NCI-H2196 (cell line): ENCODE data around the gene PSME3IP1.
"Not testable (repeated sequence)": the region's sequence is repeated elsewhere in the genome, so short reads cannot be mapped to it uniquely, and the experiment has no call there.

Experiments used
- DNase-seq: peaks from one replicate; lab custom pipeline; 2025; ENCODE audit not compliant: unreplicated experiment; lab: John Stamatoyannopoulos, UW

PSME3IP1 gene

DNA sequence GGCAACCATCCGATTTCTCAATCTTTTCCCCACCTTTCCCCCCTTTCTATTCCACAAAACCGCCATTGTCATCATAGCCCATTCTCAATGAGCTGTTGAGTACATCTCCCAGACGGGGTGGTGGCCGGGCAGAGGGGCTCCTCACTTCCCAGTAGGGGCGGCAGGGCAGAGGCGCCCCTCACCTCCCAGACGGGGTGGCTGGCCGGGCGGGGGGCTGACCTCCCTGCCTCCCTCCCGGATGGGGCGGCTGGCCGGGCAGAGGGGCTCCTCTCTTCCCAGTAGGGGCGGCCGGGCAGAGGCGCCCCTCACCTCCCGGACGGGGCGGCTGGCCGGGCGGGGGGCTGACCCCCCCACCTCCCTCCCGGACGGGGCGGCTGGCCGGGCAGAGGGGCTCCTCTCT is 14.5 kb upstream of the PSME3IP1 start:
- not testable (repeated sequence) for DNase-seq

- DNase-seq: no peak
These were observed 10.9 kb upstream of the PSME3IP1 start for GRCh38 chr16:57196753-57197152.

DNA sequence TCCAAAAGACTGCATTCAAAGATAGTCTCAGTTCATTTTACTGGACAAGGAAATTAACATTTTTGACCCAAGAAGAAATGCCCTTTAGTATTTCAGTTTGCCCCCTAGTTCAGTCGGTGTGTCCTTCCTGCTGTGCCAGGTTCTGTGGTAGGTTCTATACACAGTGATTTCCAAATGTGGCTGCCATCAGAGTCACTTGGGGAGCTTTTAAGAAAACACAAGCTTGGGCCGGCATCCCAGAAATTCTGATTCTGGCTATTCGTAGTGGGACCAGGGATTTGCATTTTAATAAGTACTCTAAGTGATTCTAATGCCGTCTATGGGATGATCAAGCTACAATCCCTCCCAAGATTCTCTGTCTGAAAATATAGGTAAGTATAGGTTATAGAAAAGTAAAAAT is 10.4 kb upstream of the PSME3IP1 start:
- no peak for DNase-seq

DNA sequence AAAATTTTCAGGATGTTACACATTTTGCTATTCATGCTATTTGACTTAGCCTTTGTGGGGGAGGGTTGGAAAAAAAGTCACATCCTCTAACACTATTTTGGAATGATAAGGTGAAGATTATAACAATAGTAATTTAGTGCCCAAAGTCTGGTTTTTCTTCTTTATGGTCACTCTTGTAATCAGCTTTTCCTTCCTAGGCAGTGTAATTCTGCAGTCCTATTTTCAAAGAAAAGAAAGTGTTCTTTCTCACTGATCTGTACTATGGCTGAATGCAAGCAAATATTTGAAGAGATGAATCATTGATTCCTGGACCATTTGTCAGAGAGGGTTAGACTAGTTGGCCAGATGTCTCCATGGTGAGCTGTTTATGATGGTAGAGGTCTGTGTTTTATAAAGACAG is 8.7 kb upstream of the PSME3IP1 start:
- DNase-seq: no peak

GRCh38 chr16:57192720-57193486 is 7.1 kb upstream of the PSME3IP1 start:
- DNase-seq: no peak

- DNase-seq: no peak
These were observed 6.3 kb upstream of the PSME3IP1 start for GRCh38 chr16:57192146-57192545.

- no peak for DNase-seq
These were observed 5.3 kb upstream of the PSME3IP1 start for GRCh38 chr16:57191056-57191571.

DNA sequence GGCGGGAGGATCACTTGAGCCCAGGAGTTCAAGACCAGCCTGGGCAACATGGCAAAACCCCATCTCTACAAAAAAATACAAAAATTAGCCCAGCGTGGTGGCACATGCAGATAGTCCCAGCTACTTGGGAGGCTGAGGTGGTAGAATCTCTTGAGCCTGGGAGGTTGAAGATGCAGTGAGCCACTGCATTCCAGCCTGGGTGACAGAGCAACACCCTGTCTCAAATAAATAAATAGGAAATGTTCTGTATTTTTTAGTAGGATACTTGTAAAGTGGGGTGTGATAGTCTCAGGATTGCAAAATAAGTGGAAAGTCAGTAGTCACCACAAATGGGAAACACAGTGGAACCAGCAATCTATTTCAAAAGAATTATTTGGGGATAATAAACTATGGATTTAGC is 4.3 kb upstream of the PSME3IP1 start:
- DNase-seq: no peak

- DNase-seq: not testable (repeated sequence)
These were observed 3.7 kb upstream of the PSME3IP1 start for GRCh38 chr16:57189527-57189926.

- no peak for DNase-seq
These were observed 2.8 kb upstream of the PSME3IP1 start for GRCh38 chr16:57188711-57189002.

GRCh38 chr16:57187902-57188710 is 2.3 kb upstream of the PSME3IP1 start:
- DNase-seq: not testable (repeated sequence)

GRCh38 chr16:57186872-57187854 is 1.3 kb upstream of the PSME3IP1 start:
- DNase-seq: no peak

DNA sequence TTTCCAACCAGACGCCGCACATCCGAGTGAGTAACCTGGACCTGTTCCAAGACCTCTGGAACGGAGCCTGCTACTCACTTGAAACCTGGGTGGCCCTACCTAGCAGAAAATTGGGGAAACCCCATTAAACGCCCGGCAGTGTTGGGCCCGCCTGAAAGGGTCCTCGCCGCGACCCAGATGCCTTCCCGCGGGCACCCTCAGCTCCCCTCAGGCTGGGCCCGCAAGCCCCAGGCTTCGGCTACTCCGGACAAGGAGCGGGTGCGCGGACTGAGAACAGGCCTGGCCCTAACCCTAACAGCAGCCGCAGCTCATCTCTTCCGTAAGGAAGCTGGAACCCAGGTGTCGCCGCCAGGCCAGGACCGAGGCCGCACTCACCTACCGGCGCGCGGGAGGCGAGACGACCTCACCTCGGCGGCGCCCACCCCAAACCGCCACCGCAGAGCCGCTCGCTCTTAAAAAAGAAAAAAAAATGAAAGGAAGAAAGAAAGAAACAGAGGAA is 344 bp downstream of the PSME3IP1 start:
- peak; percentile 22 for DNase-seq

GRCh38 chr16:57184887-57185445 is 873 bp downstream of the PSME3IP1 start:
- no peak for DNase-seq

DNA sequence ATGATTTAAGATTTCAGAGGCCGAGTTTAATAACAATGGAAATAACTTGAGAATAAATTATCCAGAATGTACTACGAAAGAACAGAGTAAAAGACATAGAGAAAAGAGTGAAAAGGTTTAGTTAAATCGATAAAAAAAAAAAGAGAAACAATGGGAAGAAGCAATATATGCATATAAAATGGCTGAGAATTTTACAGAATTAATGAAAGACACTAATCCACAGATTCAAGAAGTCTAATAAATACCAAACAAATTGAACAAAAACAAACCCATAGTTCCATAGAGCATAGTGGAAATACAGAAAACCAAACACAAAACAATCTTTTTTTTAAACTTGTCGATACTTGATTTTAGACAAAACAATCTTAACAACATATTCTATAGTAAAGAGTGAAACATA is 1.7 kb downstream of the PSME3IP1 start:
- no peak for DNase-seq

DNA sequence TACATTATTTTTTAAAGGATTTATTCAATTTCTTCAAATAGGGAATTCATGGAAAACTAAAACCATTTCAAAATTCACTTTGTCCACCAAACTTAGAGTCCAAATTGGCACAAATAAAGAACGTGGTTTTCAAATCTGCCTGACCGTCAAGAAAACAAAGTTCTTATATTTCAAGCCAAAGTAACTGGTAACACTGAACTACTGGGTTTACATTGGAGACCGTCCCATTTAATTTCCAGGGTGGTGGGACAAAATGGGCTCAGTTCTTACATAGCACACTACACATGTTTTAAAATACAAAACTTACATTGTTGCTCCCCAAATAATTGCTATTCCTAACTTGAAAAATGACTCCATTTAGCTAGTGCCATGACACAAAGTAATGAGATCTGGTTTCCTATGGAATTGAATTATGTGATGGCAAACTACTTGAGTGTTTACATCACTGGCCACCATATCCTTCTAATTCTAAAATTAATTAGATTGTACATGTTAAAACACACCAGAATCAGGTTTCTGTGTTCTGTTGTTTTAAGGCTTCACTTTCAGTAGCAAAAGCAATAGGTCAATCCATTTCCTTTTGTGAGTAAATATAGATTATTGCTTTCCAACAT is 6.5 kb downstream of the PSME3IP1 start:
- no peak for DNase-seq

GRCh38 chr16:57178793-57179212 is 7.0 kb downstream of the PSME3IP1 start:
- DNase-seq: peak; percentile 4

DNA sequence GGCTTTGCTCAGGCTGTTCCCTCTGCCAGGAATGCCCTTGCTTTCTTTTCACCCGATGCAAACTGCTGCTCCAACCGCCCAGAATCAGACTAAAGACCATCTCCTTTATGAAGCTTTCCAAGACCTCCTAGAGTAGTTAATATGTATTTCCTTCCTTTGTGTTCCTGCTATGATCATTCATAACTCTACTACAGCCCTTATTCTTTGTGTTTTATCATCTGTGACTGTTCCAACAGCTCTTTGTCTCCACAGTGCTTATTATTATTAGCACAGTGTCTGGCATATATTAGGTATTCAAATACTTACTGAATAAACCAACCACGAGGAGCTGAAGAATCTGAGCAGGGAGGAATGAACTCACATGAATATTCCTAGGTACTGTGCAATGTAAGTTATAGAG is 7.6 kb downstream of the PSME3IP1 start:
- DNase-seq: no peak

DNA sequence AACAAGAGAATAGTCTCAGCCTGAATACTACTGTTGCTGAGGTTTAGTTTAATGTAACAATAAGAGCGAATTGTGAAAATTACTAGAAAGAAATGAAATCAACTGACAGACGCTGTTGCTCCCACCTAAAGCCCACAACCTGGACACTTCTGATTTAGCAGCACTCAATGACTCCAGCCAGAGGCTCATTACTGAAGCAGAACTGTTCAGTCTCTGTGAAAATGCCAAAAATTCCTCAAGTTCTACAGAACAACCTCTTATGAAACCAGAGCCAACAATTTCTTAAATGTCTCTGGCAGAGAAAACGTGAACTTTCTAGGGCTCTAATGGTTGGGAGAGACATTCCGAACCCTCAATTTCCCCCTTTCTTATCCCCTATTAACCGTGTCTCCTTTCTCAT is 9.9 kb downstream of the PSME3IP1 start:
- no peak for DNase-seq

GRCh38 chr16:57172721-57173290 is 13.0 kb downstream of the PSME3IP1 start:
- DNase-seq: no peak
